Measurements from ENCODE around the gene GARS1.

Gene GARS1

GRCh38 chr7:30662431-30662939, 67.8 kb downstream of the GARS1 start:
- H4K20me1 ChIP-seq (ENCODE audit: control insufficient read depth, insufficient read depth, low read depth, low read length) = no peaks in the 10 kb centered on the region
- H3K27me3 ChIP-seq (ENCODE audit: control insufficient read depth, low read length) = 0 out of 2 replicates have a peak, but pooled peaks cover 4% of the 10 kb centered on the region
- no peaks in the 10 kb centered on the region for H3K9me3 ChIP-seq (ENCODE audit: control insufficient read depth, insufficient read depth, low read length)
- no peaks in the 10 kb centered on the region for H3K79me2 ChIP-seq (ENCODE audit: control insufficient read depth, low read length)
- no peak overlapping the region for H3K4me3 ChIP-seq (ENCODE audit: low read length)
- no peak overlapping the region for H3K4me2 ChIP-seq (ENCODE audit: low read length)
- no peak overlapping the region for H3K27ac ChIP-seq (ENCODE audit: low read depth, low read length)
- no peak for TF ChIP-seq EZH2phosphoT487 (IDR thresholded peaks at IDR 0.05; ENCODE audit: borderline replicate concordance, low read length)
- TF ChIP-seq, protein P1, sequence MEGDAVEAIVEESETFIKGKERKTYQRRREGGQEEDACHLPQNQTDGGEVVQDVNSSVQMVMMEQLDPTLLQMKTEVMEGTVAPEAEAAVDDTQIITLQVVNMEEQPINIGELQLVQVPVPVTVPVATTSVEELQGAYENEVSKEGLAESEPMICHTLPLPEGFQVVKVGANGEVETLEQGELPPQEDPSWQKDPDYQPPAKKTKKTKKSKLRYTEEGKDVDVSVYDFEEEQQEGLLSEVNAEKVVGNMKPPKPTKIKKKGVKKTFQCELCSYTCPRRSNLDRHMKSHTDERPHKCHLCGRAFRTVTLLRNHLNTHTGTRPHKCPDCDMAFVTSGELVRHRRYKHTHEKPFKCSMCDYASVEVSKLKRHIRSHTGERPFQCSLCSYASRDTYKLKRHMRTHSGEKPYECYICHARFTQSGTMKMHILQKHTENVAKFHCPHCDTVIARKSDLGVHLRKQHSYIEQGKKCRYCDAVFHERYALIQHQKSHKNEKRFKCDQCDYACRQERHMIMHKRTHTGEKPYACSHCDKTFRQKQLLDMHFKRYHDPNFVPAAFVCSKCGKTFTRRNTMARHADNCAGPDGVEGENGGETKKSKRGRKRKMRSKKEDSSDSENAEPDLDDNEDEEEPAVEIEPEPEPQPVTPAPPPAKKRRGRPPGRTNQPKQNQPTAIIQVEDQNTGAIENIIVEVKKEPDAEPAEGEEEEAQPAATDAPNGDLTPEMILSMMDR (IDR thresholded peaks at IDR 0.05; ENCODE audit: low read depth, low read length, poor library complexity, severe bottlenecking) = no peak
- H3K36me3 ChIP-seq (ENCODE audit: control insufficient read depth, low read length) = no peaks in the 10 kb centered on the region
- no peaks in the 10 kb centered on the region for H3K9me2 ChIP-seq (replicated peaks; ENCODE audit: control insufficient read depth, low read length)
- no peaks in the 10 kb centered on the region for H3K4me1 ChIP-seq (ENCODE audit: control insufficient read depth, low read length)
- no peaks in the 10 kb centered on the region for H3F3A ChIP-seq (ENCODE audit: control insufficient read depth, insufficient read depth)

GRCh38 chr7:30663414-30663813, 68.7 kb downstream of the GARS1 start:
- Histone ChIP-seq H3K36me3 (ENCODE audit: control insufficient read depth, low read length) (no peaks in the 10 kb centered on the region), H3F3A (ENCODE audit: control insufficient read depth, insufficient read depth) (no peaks in the 10 kb centered on the region), H3K79me2 (ENCODE audit: control insufficient read depth, low read length) (no peaks in the 10 kb centered on the region), H4K20me1 (ENCODE audit: control insufficient read depth, insufficient read depth, low read depth, low read length) (no peaks in the 10 kb centered on the region), H3K4me1 (ENCODE audit: control insufficient read depth, low read length) (no peaks in the 10 kb centered on the region), H3K9me3 (ENCODE audit: control insufficient read depth, insufficient read depth, low read length) (no peaks in the 10 kb centered on the region), H3K27ac (ENCODE audit: low read depth, low read length) (no peak overlapping the region), H3K4me3 (ENCODE audit: low read length) (no peak overlapping the region), H3K9me2 (replicated peaks; ENCODE audit: control insufficient read depth, low read length) (no peaks in the 10 kb centered on the region), H3K4me2 (ENCODE audit: low read length) (no peak overlapping the region), H3K27me3 (ENCODE audit: control insufficient read depth, low read length) (0 out of 2 replicates have a peak, but pooled peaks cover 4% of the 10 kb centered on the region)
- no peak for TF ChIP-seq EZH2phosphoT487 (IDR thresholded peaks at IDR 0.05; ENCODE audit: borderline replicate concordance, low read length)
- TF ChIP-seq, protein P1 (IDR thresholded peaks at IDR 0.05; ENCODE audit: low read depth, low read length, poor library complexity, severe bottlenecking) = no peak

DNA sequence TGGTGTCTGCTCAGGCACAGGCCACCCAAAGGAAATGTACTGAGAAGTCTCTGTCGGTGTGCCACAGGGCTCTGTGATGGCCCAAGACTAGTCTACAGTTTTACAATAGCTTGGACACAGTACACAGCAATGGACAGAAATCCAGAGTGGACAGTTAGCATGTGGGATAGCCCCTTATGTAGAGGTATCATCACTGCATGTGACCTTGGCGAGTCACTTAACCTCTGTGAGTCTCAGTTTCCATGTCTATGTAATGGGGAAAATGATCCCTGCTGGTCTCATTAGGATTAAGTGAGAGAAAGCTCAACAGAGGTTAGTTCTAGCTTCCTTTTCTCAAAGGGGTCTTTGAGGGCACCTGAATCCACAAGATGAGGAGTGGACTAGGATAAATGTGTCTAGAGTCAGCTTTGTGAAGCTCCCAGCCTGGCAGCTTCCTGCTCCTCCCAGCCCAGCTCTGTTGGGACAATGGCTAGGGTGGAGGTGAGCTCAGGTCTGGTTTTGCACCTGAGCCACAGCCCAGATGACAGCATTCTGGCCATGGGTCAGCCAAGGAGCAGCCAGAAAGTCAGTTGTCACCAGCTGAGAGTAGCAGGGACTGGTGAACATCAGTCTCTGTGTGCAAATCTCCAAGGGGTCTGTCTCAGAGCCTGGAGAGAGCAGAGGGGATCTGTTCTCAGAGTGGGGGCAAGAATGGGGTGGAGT, 69.7 kb downstream of the GARS1 start:
- H3K4me3 ChIP-seq (ENCODE audit: low read length) = no peak overlapping the region
- no peak overlapping the region for H3K27ac ChIP-seq (ENCODE audit: low read depth, low read length)
- H3K4me2 ChIP-seq (ENCODE audit: low read length) = no peak overlapping the region
- no peaks in the 10 kb centered on the region for H4K20me1 ChIP-seq (ENCODE audit: control insufficient read depth, insufficient read depth, low read depth, low read length)
- H3K4me1 ChIP-seq (ENCODE audit: control insufficient read depth, low read length) = no peaks in the 10 kb centered on the region
- H3K9me3 ChIP-seq (ENCODE audit: control insufficient read depth, insufficient read depth, low read length) = no peaks in the 10 kb centered on the region
- 0 out of 2 replicates have a peak, but pooled peaks cover 4% of the 10 kb centered on the region for H3K27me3 ChIP-seq (ENCODE audit: control insufficient read depth, low read length)
- H3K9me2 ChIP-seq (replicated peaks; ENCODE audit: control insufficient read depth, low read length) = no peaks in the 10 kb centered on the region
- no peak for TF ChIP-seq EZH2phosphoT487 (IDR thresholded peaks at IDR 0.05; ENCODE audit: borderline replicate concordance, low read length)
- TF ChIP-seq, protein P1 (IDR thresholded peaks at IDR 0.05; ENCODE audit: low read depth, low read length, poor library complexity, severe bottlenecking) = no peak
- H3K36me3 ChIP-seq (ENCODE audit: control insufficient read depth, low read length) = no peaks in the 10 kb centered on the region
- H3F3A ChIP-seq (ENCODE audit: control insufficient read depth, insufficient read depth) = no peaks in the 10 kb centered on the region
- H3K79me2 ChIP-seq (ENCODE audit: control insufficient read depth, low read length) = no peaks in the 10 kb centered on the region

All from DOHH2 (cell line).